Measurements from ENCODE around the gene BDH2.

The BDH2 gene

DNA sequence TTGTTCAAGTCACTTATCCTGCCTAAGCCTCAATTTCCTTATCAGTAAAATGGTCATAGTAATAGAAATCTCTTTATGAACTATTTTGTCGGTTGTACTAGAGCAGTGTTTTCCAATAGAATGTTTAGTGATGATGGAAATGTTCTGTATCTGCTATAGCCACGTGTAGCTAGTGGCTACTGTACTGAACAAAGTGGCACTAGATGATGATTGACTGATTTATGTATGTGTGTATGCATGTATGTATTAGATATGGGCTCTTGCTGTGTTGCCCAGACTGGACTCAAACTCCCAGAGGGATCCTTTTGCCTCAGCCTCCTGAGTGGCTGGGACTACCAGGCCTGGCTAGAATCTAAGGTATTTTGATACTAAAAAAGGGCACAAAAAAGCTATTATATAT is 55.5 kb downstream of the BDH2 start:
- DNase-seq (ENCODE audit: low spot score) = no peak
- in situ Hi-C loops (cut with MboI; ENCODE audit: low pct_unique_long_range_greater_than_20kb, low sequenced_read_pairs, unreplicated experiment) = no loop called here
- no peak for TF ChIP-seq CTCF (IDR thresholded peaks at IDR 0.05; ENCODE audit: extremely low read depth, insufficient read depth, missing control alignments)

- in situ Hi-C loops (cut with MboI; ENCODE audit: low pct_unique_long_range_greater_than_20kb, low sequenced_read_pairs, unreplicated experiment) = no loop called here
- TF ChIP-seq CTCF (IDR thresholded peaks at IDR 0.05; ENCODE audit: extremely low read depth, insufficient read depth, missing control alignments) = no peak
- no peak for DNase-seq (ENCODE audit: low spot score)
Measured at GRCh38 chr4:103036169-103036568, 63.5 kb downstream of the BDH2 start.

- no peak for DNase-seq (ENCODE audit: low spot score)
- peak; percentile 50 for TF ChIP-seq CTCF (IDR thresholded peaks at IDR 0.05; ENCODE audit: extremely low read depth, insufficient read depth, missing control alignments)
- in situ Hi-C loops (cut with MboI; ENCODE audit: low pct_unique_long_range_greater_than_20kb, low sequenced_read_pairs, unreplicated experiment) = no loop called here
Measured at GRCh38 chr4:103032574-103032973, 67.1 kb downstream of the BDH2 start.

DNA sequence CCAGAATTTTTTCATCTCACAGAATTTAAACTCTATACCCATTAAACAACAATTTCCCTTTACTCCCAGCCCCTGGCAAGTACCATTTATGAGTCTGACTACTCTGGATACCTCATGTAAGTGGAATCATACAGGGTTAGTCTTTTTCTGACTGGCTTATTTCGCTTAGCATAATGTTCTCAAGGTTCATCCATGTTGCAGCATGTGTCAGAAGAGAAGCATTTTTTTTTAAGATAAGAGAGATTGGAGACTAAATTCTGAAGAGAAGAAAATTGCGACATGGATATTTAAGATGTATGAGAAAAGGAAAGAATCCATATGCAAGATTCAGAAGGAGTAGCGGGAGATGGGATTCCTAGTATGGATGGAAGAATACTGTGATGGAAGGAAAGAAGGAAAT is 68.8 kb downstream of the BDH2 start:
- no peak for TF ChIP-seq CTCF (IDR thresholded peaks at IDR 0.05; ENCODE audit: extremely low read depth, insufficient read depth, missing control alignments)
- in situ Hi-C loops (cut with MboI; ENCODE audit: low pct_unique_long_range_greater_than_20kb, low sequenced_read_pairs, unreplicated experiment) = no loop called here
- no peak for DNase-seq (ENCODE audit: low spot score)

- no peak for DNase-seq (ENCODE audit: low spot score)
- TF ChIP-seq CTCF (IDR thresholded peaks at IDR 0.05; ENCODE audit: extremely low read depth, insufficient read depth, missing control alignments) = no peak
- in situ Hi-C loops (cut with MboI; ENCODE audit: low pct_unique_long_range_greater_than_20kb, low sequenced_read_pairs, unreplicated experiment) = loop anchor here (10.0 kb wide), 2 partner anchors 56 to 414 kb away; no protein-coding TSS in a partner anchor
Measured at GRCh38 chr4:103029300-103029699, 70.3 kb downstream of the BDH2 start.

Data from GM13977 (cell line).